ENCODE measurements around the gene KDR.

DNA sequence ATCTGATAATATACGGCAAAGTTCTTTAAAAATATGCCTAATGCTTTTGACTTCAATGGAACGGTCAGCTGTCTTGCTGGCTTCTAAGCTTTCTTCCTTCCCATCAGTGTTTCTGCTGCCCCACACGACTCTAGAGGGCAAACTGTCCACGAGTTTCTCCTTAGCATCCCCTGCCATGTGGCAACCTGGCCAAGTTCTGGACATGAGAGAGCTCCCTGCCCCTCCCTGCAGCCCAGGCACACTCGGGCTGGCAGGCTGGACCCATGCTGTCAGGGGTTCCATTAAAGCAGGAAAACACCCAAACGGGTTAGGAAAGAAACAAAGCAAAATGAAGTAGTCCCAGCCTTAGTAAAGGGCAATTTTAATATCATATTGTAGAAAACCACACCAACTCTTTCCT lies 38.8 kb downstream of the KDR start:
- no peak for TF ChIP-seq CTBP1 (IDR thresholded peaks at IDR 0.05; ENCODE audit: borderline replicate concordance)
- TF ChIP-seq POLR2B (IDR thresholded peaks at IDR 0.05; ENCODE audit: low read depth, partially characterized antibody): no peak
- TF ChIP-seq, protein P1, sequence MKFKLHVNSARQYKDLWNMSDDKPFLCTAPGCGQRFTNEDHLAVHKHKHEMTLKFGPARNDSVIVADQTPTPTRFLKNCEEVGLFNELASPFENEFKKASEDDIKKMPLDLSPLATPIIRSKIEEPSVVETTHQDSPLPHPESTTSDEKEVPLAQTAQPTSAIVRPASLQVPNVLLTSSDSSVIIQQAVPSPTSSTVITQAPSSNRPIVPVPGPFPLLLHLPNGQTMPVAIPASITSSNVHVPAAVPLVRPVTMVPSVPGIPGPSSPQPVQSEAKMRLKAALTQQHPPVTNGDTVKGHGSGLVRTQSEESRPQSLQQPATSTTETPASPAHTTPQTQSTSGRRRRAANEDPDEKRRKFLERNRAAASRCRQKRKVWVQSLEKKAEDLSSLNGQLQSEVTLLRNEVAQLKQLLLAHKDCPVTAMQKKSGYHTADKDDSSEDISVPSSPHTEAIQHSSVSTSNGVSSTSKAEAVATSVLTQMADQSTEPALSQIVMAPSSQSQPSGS (CRISPR knock-in tag; IDR thresholded peaks at IDR 0.05): no peak
- TF ChIP-seq POLR2A (conservative IDR thresholded peaks at IDR 0.05): no peak
- TF ChIP-seq, protein P2, sequence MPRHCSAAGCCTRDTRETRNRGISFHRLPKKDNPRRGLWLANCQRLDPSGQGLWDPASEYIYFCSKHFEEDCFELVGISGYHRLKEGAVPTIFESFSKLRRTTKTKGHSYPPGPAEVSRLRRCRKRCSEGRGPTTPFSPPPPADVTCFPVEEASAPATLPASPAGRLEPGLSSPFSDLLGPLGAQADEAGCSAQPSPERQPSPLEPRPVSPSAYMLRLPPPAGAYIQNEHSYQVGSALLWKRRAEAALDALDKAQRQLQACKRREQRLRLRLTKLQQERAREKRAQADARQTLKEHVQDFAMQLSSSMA (CRISPR knock-in tag; IDR thresholded peaks at IDR 0.05): no peak
- no peak for TF ChIP-seq CAMTA2 (CRISPR knock-in tag; conservative IDR thresholded peaks at IDR 0.05)
- no peak for TF ChIP-seq POLR2G (IDR thresholded peaks at IDR 0.05; ENCODE audit: low read depth, low read length)
- TF ChIP-seq POLR2AphosphoS2 (IDR thresholded peaks at IDR 0.05; ENCODE audit: low read length): no peak
